OCI-LY3 (cell line): ENCODE data around the gene CROCC2.
A peak's percentile ranks its signal among the peaks of the same experiment; 100 is the strongest.

Source experiments
- H2AFZ ChIP-seq: fragments of 200-600, 300-600 bp; shearing (Covaris generic); 2 replicates; pipeline ENCODE4 v1.6.0; 2014; ENCODE audit warnings: antibody characterized with exemption, low read depth, low read length
- H3K27ac ChIP-seq: fragments of 200-600, 300-600 bp; sonication (generic); 2 replicates; pipeline ENCODE4 v1.5.1; 2014; ENCODE audit warnings: mild to moderate bottlenecking, low read length, moderate library complexity, mixed read lengths
- H3K27me3 ChIP-seq: fragments of 200-600, 300-600 bp; sonication (generic); 2 replicates; pipeline ENCODE4 v1.6.1; 2014; ENCODE audit warnings: low read depth, low read length, mixed read lengths
- H3K36me3 ChIP-seq: fragments of 200-600, 300-600 bp; sonication (generic); replicated peaks from 2 replicates; pipeline ENCODE3; 2014; ENCODE audit warnings: low read depth, low read length, mixed read lengths
- H3K4me1 ChIP-seq: fragments of 300-600, 200-600 bp; sonication (generic); 2 replicates; pipeline ENCODE4 v1.6.1; 2014; ENCODE audit warnings: low read length, mixed read lengths
- H3K4me2 ChIP-seq: fragments of 200-600, 300-600 bp; sonication (generic); 2 replicates; pipeline ENCODE4 v1.6.1; 2014; ENCODE audit warnings: low read length, mixed read lengths
- H3K4me3 ChIP-seq: fragments of 300-600, 200-600 bp; sonication (generic); 2 replicates; pipeline ENCODE4 v1.5.1; 2014; ENCODE audit warnings: antibody characterized with exemption, mild to moderate bottlenecking, low read length, moderate library complexity
- H3K79me2 ChIP-seq: fragments of 300-600, 200-600 bp; shearing (Covaris generic); 2 replicates; pipeline ENCODE4 v1.6.1; 2014; ENCODE audit warnings: mild to moderate bottlenecking, low read length, mixed read lengths
- H3K9ac ChIP-seq: fragments of 300-600, 200-600 bp; shearing (Covaris generic); 2 replicates; pipeline ENCODE4 v1.6.0; 2014; ENCODE audit warnings: mild to moderate bottlenecking, low read length, moderate library complexity
- H3K9me3 ChIP-seq: fragments of 200-600, 300-600 bp; shearing (Covaris generic); 2 replicates; pipeline ENCODE4 v1.6.1; 2014; ENCODE audit warnings: low read length, mixed read lengths; ENCODE audit not compliant: insufficient read depth
- H4K20me1 ChIP-seq: fragments of 200-600, 300-600 bp; sonication (generic); 2 replicates; pipeline ENCODE4 v1.6.1; 2016; ENCODE audit warnings: low read length, mixed read lengths; ENCODE audit not compliant: insufficient read depth
- CTCF ChIP-seq: fragments of 200-600, 300-600 bp; sonication (generic); IDR thresholded peaks from 2 replicates; pipeline ENCODE4 v1.5.1; 2014; ENCODE audit warnings: antibody characterized with exemption, low read length, low read depth
- EZH2phosphoT487 ChIP-seq: fragments of 200-600 bp; shearing (Covaris generic); IDR thresholded peaks from 2 replicates; pipeline ENCODE4 v1.6.1; 2018; ENCODE audit warnings: antibody characterized with exemption, mixed run types, low read depth

CROCC2 gene

GRCh38 chr2:241035818-241036396, 129.8 kb downstream of the CROCC2 start:
- Histone ChIP-seq H3K36me3 (no peaks in the 10 kb centered on the region), H4K20me1 (no peaks in the 10 kb centered on the region), H3K27me3 (no peaks in the 10 kb centered on the region), H3K4me2 (no peak overlapping the region), H3K9ac (no peak overlapping the region), H3K4me1 (peaks cover 7% of the 10 kb centered on the region), H2AFZ (no peak overlapping the region), H3K27ac (no peak overlapping the region), H3K79me2 (no peaks in the 10 kb centered on the region), H3K4me3 (no peak overlapping the region), H3K9me3 (no peaks in the 10 kb centered on the region)
- TF ChIP-seq EZH2phosphoT487 (no peak), CTCF (no peak)

- Histone ChIP-seq H3K4me2 (peak overlapping the region; percentile 55), H3K27me3 (no peaks in the 10 kb centered on the region), H3K36me3 (no peaks in the 10 kb centered on the region), H3K79me2 (no peaks in the 10 kb centered on the region), H4K20me1 (no peaks in the 10 kb centered on the region), H2AFZ (0 out of 2 replicates have a peak overlapping the region, but pooled peaks have one; percentile 13), H3K4me1 (peaks cover 13% of the 10 kb centered on the region), H3K27ac (no peak overlapping the region), H3K9ac (peak overlapping the region; percentile 37; the same call in 1 of the 2 replicates), H3K9me3 (no peaks in the 10 kb centered on the region), H3K4me3 (peak overlapping the region; percentile 72)
- no peak for TF ChIP-seq EZH2phosphoT487
- no peak for TF ChIP-seq CTCF
Observed at GRCh38 chr2:241036397-241036963, 130.3 kb downstream of the CROCC2 start.

- Histone ChIP-seq H3K79me2 (no peaks in the 10 kb centered on the region), H4K20me1 (no peaks in the 10 kb centered on the region), H3K4me3 (peak overlapping the region; percentile 72), H3K4me1 (peaks cover 18% of the 10 kb centered on the region), H3K27me3 (no peaks in the 10 kb centered on the region), H3K9ac (peak overlapping the region; percentile 37), H3K9me3 (no peaks in the 10 kb centered on the region), H3K36me3 (no peaks in the 10 kb centered on the region), H2AFZ (0 out of 2 replicates have a peak overlapping the region, but pooled peaks have one; percentile 13), H3K27ac (no peak overlapping the region), H3K4me2 (peak overlapping the region; percentile 55)
- no peak for TF ChIP-seq CTCF
- TF ChIP-seq EZH2phosphoT487 = no peak
Observed at GRCh38 chr2:241036964-241037421, 130.9 kb downstream of the CROCC2 start.

GRCh38 chr2:241037498-241037897, 131.4 kb downstream of the CROCC2 start:
- H3K79me2 ChIP-seq = no peaks in the 10 kb centered on the region
- H3K9ac ChIP-seq = peak overlapping the region; percentile 37
- peaks cover 23% of the 10 kb centered on the region for H3K4me1 ChIP-seq
- no peak overlapping the region for H2AFZ ChIP-seq
- peak overlapping the region; percentile 55 for H3K4me2 ChIP-seq
- no peaks in the 10 kb centered on the region for H3K27me3 ChIP-seq
- no peaks in the 10 kb centered on the region for H4K20me1 ChIP-seq
- peak overlapping the region; percentile 72 for H3K4me3 ChIP-seq
- no peak overlapping the region for H3K27ac ChIP-seq
- TF ChIP-seq CTCF (no peak), EZH2phosphoT487 (no peak)
- H3K9me3 ChIP-seq = no peaks in the 10 kb centered on the region
- no peaks in the 10 kb centered on the region for H3K36me3 ChIP-seq
